ACC112 (cell line): ENCODE data around the gene STXBP4.
A peak's percentile ranks its signal among the peaks of the same experiment; 100 is the strongest.

Experiments used
- H2AFZ ChIP-seq: fragments of 200-600 bp; sonication (generic); one replicate; pipeline ENCODE4 v1.6.0; 2017; ENCODE audit warnings: antibody characterized with exemption, low read length; ENCODE audit not compliant: unreplicated experiment
- H3K27ac ChIP-seq: fragments of 200-600 bp; sonication (generic); 2 replicates; pipeline ENCODE4 v1.5.1; 2014; ENCODE audit warnings: low read depth, mild to moderate bottlenecking, antibody characterized with exemption, low read length, moderate library complexity
- H3K27me3 ChIP-seq: fragments of 200-600 bp; sonication (generic); 2 replicates; pipeline ENCODE4 v1.6.1; 2014; ENCODE audit warnings: mild to moderate bottlenecking, antibody characterized with exemption, low read length, moderate library complexity, mixed read lengths; ENCODE audit not compliant: insufficient read depth
- H3K36me3 ChIP-seq: fragments of 200-600 bp; sonication (generic); 2 replicates; pipeline ENCODE4 v1.6.1; 2016; ENCODE audit warnings: mild to moderate bottlenecking, antibody characterized with exemption, low read length, moderate library complexity, mixed read lengths; ENCODE audit not compliant: insufficient read depth
- H3K4me1 ChIP-seq: fragments of 200-600 bp; sonication (generic); one replicate; pipeline ENCODE4 v1.6.1; 2016; ENCODE audit warnings: low read length, mixed read lengths; ENCODE audit not compliant: insufficient read depth, unreplicated experiment, control insufficient read depth
- H3K4me3 ChIP-seq: fragments of 200-600 bp; sonication (generic); 2 replicates; pipeline ENCODE4 v1.5.1; 2014; ENCODE audit warnings: mild to moderate bottlenecking, low read depth, low read length
- H3K79me2 ChIP-seq: fragments of 200-600 bp; sonication (generic); one replicate; pipeline ENCODE4 v1.6.0; 2016; ENCODE audit warnings: low read length; ENCODE audit not compliant: control insufficient read depth, unreplicated experiment, insufficient read depth

Gene STXBP4

DNA sequence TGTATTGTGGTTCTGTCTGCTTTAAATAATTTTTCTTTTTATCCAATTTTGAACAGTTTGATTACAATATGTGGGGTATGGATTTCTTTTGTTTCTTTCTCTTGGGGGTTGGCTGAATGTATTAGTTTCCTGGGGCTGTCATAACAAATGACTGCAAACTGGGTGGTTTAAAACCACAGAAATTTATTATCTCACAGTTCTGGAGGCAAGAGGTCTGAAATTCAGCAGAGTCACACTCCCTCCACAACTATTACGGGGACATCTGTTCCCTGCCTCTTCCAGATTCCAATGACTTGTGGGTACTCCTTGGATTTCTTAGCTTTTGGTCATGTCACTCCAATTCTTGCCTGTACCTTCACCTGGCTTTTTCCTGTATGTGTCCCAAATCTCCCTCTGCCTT is 23.8 kb upstream of the STXBP4 start:
- Histone ChIP-seq H3K79me2 (no peaks in the 10 kb centered on the region), H2AFZ (no peak overlapping the region), H3K4me3 (no peak overlapping the region), H3K27me3 (no peaks in the 10 kb centered on the region), H3K4me1 (peaks cover 14% of the 10 kb centered on the region), H3K36me3 (peaks cover 9% of the 10 kb centered on the region), H3K27ac (no peak overlapping the region)

DNA sequence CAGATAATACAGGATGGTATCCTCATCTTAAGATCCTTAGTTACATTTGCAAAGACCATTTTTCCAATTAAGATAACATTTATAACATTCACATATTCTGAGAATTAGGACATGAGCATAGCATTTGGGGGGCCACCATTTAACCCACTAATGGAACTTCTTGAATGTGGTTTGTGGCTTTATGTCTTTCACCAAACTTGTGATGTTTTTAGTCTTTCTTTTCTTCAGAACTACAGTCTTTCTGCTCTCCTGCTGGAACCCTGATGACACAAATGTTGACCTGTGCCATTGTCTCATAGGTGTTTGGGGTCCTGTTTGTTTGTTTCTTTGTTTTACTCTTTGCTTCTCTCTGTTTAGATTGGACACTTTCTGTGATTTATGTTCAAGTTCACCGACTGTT is 23.3 kb upstream of the STXBP4 start:
- no peak overlapping the region for H2AFZ ChIP-seq
- peaks cover 14% of the 10 kb centered on the region for H3K4me1 ChIP-seq
- H3K27me3 ChIP-seq = no peaks in the 10 kb centered on the region
- H3K27ac ChIP-seq = no peak overlapping the region
- H3K36me3 ChIP-seq = peaks cover 12% of the 10 kb centered on the region
- no peak overlapping the region for H3K4me3 ChIP-seq
- H3K79me2 ChIP-seq = no peaks in the 10 kb centered on the region

DNA sequence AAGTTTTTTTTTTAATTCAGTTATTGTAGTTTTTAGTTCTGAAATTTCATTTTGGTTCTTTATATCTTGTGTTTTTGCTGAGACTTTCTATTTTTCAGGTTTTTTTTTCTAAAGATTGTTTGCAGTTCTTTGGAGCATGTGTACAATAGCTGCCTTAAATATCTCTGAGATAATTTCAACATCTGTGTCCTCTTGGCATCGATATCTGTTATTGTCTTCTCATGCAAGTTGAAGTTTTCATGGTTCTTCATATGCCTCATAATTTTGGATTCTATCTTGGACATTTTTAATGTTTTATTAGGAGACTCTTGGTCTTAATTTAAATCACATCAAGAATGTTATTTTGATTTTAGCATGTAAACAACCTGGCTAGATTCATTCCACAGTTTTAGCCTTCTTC is 22.9 kb upstream of the STXBP4 start:
- Histone ChIP-seq H3K79me2 (no peaks in the 10 kb centered on the region), H3K27me3 (no peaks in the 10 kb centered on the region), H3K36me3 (peaks cover 16% of the 10 kb centered on the region), H3K4me1 (peaks cover 14% of the 10 kb centered on the region), H3K4me3 (no peak overlapping the region), H3K27ac (no peak overlapping the region), H2AFZ (no peak overlapping the region)

DNA sequence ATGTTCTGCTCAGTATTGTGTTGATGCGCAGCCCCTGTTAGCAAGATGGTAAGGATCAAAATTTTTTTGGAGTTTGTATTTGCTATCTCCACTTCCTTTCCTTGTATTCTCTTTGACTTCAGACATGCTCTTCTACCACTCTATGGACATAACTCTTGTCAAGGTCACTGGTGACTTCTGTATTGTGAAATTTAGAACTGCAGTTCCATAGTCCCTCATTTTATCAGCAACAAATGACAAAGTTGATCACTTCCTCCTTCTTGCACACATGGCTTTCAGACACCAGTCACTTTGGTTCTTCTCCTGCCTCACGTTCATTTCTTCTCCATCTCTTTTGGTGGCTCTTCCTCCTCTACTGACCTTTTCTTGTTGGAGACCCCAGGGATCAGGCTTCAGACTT is 21.2 kb upstream of the STXBP4 start:
- no peak overlapping the region; the same call in 1 of the 2 replicates for H3K4me3 ChIP-seq
- peaks cover 14% of the 10 kb centered on the region for H3K4me1 ChIP-seq
- no peaks in the 10 kb centered on the region for H3K79me2 ChIP-seq
- no peak overlapping the region for H3K27ac ChIP-seq
- no peaks in the 10 kb centered on the region for H3K27me3 ChIP-seq
- H2AFZ ChIP-seq = no peak overlapping the region
- H3K36me3 ChIP-seq = peaks cover 23% of the 10 kb centered on the region

GRCh38 chr17:54948380-54948779 is 20.2 kb upstream of the STXBP4 start:
- H3K79me2 ChIP-seq = no peaks in the 10 kb centered on the region
- H3K27ac ChIP-seq = peak overlapping the region; percentile 38; the same call in 1 of the 2 replicates
- H3K4me3 ChIP-seq = peak overlapping the region; percentile 24; the same call in 1 of the 2 replicates
- no peaks in the 10 kb centered on the region for H3K27me3 ChIP-seq
- no peak overlapping the region for H2AFZ ChIP-seq
- H3K4me1 ChIP-seq = peaks cover 14% of the 10 kb centered on the region
- H3K36me3 ChIP-seq = peaks cover 23% of the 10 kb centered on the region

DNA sequence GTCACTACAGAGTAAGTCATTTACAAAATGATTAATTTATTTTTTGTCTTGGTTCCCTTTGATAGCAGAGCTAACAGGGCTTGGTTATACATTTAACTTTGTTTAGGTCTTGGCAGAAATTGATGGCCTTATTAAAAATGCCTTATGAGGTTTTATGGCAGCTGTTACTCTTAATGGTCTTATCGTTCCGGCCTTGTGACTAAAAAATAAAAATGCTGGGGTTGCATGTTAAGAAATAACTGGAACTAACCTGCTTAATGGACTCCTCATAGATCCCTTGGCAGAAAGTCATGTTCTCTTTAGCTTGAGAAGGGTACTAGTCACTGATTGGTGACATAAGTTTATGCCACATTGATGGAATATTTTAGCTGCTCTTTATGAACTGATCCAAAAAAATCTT is 18.4 kb upstream of the STXBP4 start:
- no peak overlapping the region for H3K4me3 ChIP-seq
- H3K4me1 ChIP-seq = peaks cover 14% of the 10 kb centered on the region
- peaks cover 23% of the 10 kb centered on the region for H3K36me3 ChIP-seq
- H3K27ac ChIP-seq = no peak overlapping the region
- H3K79me2 ChIP-seq = no peaks in the 10 kb centered on the region
- no peaks in the 10 kb centered on the region for H3K27me3 ChIP-seq
- H2AFZ ChIP-seq = no peak overlapping the region

DNA sequence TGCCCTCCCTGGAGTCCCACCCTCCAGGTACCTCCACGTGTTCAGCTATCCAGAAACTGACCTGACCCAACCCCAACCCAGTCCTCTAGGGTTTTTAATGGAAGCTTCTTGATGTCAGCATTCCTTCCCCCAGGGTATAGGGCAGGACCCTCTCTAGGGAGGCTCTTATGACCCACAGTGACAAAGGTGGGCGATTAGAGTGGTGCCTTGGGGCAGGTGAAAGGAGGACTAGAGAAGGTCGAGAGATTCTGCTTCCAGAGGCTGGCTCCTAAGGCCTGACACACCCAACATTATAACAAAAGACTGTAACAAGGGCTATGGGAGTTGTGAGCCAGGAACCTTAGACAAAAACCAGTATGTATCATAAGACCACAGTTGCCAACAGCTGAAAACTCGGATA is 17.3 kb upstream of the STXBP4 start:
- Histone ChIP-seq H3K79me2 (no peaks in the 10 kb centered on the region), H3K36me3 (peaks cover 23% of the 10 kb centered on the region), H2AFZ (no peak overlapping the region), H3K4me1 (peaks cover 14% of the 10 kb centered on the region), H3K4me3 (no peak overlapping the region), H3K27me3 (no peaks in the 10 kb centered on the region), H3K27ac (no peak overlapping the region)

- no peaks in the 10 kb centered on the region for H3K4me1 ChIP-seq
- H3K27ac ChIP-seq = no peak overlapping the region
- H3K36me3 ChIP-seq = peaks cover 11% of the 10 kb centered on the region
- H3K27me3 ChIP-seq = no peaks in the 10 kb centered on the region
- H3K79me2 ChIP-seq = no peaks in the 10 kb centered on the region
- H3K4me3 ChIP-seq = no peak overlapping the region
- H2AFZ ChIP-seq = no peak overlapping the region
These were observed 11.8 kb upstream of the STXBP4 start for GRCh38 chr17:54956791-54957190.

DNA sequence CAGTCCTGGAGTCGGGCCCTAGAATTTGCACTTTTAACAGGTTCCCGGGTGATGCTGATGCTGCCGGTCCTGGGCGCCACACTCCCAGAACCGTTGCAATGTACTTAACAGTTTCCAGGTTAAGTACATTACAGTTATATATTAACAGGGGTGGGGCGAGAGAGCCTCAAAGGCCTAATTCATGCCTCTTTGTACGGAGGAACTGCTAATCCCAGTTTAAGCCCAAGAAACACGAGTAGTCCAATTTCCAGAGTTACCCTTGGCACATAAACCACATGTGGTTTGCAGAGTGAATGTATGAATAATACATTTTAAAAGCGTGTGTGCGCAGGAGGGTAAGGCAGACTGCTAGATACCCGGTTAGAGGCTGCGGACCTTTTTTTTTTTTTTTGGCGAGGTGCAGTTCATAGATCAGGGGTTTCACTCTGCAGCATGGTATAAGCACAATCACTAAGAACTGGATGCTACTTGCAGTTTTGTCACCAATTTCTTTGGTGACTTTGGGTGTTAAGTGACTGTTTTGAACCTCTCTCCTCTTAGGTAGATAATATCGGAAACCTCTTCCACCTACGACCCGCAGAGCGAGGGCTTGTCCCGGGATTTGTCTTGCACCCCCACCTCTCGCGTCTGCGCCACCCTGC is 824 bp upstream of the STXBP4 start:
- Histone ChIP-seq H3K4me3 (peak overlapping the region; percentile 82), H3K27ac (no peak overlapping the region), H3K27me3 (no peaks in the 10 kb centered on the region), H3K36me3 (peaks cover 25% of the 10 kb centered on the region), H3K79me2 (peaks cover 63% of the 10 kb centered on the region), H2AFZ (peak overlapping the region; percentile 97), H3K4me1 (peaks cover 21% of the 10 kb centered on the region)

DNA sequence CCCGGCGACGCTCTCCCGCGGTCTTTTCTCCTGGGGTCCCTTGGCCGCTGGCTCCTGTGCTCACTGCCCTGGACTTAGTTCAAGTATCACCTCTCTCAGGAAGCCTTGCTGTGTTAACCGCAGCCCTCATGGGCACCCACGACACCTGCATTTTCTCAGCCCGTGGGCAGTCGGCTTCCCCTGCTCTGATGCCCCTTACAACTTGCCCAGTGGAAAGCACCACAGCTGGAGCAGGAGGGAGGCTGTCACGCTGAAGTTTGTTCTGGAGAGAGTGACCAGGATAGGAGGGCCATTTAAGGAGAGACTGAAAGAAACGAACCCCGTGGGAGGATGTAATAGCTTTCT is 395 bp downstream of the STXBP4 start:
- Histone ChIP-seq H3K27ac (peak overlapping the region; percentile 25), H3K27me3 (no peaks in the 10 kb centered on the region), H3K4me3 (peak overlapping the region; percentile 82), H2AFZ (peak overlapping the region; percentile 55), H3K79me2 (peaks cover 69% of the 10 kb centered on the region), H3K36me3 (peaks cover 14% of the 10 kb centered on the region), H3K4me1 (peaks cover 21% of the 10 kb centered on the region)

DNA sequence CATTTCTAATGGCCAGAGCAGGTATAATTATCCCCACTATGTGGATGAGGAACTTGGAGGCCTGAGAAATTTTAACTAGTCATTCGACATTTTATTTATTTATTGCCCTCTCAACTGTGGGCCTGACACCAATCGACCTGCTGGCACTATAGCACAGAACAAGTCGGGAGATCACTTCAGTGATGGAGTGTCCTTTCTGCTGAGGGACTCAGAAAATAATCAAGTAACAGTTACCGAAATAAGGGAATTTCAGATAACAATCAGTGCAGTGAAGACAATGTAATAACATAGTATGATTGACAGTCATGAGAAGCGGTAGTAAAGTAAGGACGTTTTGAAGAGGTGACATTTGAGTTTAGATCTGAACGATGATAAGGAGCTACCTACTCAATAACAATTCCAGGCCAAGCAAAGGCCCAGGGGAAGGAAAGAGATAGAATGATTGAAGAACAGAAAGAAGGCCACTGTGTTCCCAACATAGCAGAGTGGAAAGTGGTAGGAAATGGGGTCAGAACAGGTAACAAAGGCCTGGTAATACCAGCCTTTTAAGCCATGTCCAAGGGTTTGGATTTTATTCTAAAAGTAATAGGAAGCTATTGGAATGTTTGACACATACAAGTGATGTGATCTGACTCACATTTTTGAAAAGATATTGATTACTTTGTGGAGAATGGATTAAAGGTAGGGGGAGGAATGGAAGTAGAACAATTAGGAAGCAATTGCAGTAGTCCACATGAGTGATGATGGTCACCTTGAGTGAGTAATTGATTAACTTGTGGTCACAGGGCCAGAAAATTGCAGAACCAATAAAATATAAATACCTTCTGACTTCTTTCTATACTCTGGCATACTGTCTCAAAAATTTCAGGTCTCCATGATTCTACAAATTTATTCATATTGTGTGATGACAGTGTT is 1.4 kb downstream of the STXBP4 start:
- Histone ChIP-seq H3K36me3 (peaks cover 5% of the 10 kb centered on the region), H2AFZ (peak overlapping the region; percentile 55), H3K79me2 (peaks cover 67% of the 10 kb centered on the region), H3K27me3 (no peaks in the 10 kb centered on the region), H3K4me1 (peaks cover 21% of the 10 kb centered on the region), H3K4me3 (peak overlapping the region; percentile 82), H3K27ac (no peak overlapping the region)
